ENCODE results near the gene SCRN2. TPM values are rescaled to one million over a fixed set of nuclear protein-coding genes. Genes with fewer than 3 reads are reported as not detected.
A peak's percentile ranks its signal among the peaks of the same experiment; 100 is the strongest.

SCRN2 gene
- total and polyA plus RNA-seq, 7 experiments from 2014 or later, result 27.5 to 55.9 (median 38.3) TPM

GRCh38 chr17:47806913-47807255, 34.2 kb downstream of the SCRN2 start:
- DNase-seq (no peak), ATAC-seq (no peak)
- no peak overlapping the region for H3K27ac Mint-ChIP-seq
- no peak overlapping the region for H3K27ac ChIP-seq (ENCODE audit: low read depth, low read length)
- peaks cover 0 to 4% (median 0%) of the 10 kb centered on the region in 5 donors for H3K27me3 Mint-ChIP-seq
- no peaks in the 10 kb centered on the region for H3K9me3 ChIP-seq (ENCODE audit: control insufficient read depth in 2 of 3, low read length in 3 of 3)
- no peak overlapping the region for H3K4me3 ChIP-seq (ENCODE audit: low read length)
- no peaks in the 10 kb centered on the region for H3K27me3 ChIP-seq (ENCODE audit: control insufficient read depth in 2 of 2, insufficient read depth in 2 of 2, low read length in 2 of 2)
- H3K4me1 ChIP-seq (ENCODE audit: control insufficient read depth in 2 of 2, insufficient read depth in 2 of 2, low read length in 2 of 2), result peaks cover 0 to 5% of the 10 kb centered on the region in 2 donors
- peaks cover 0 to 13% (median 0%) of the 10 kb centered on the region in 7 donors for H3K4me1 Mint-ChIP-seq
- POLR2A ChIA-PET, result no interaction called here
- H3K9me3 Mint-ChIP-seq, result no peaks in the 10 kb centered on the region
- peaks cover 0 to 27% (median 11%) of the 10 kb centered on the region in 5 donors for H3K36me3 Mint-ChIP-seq
- H3K4me3 Mint-ChIP-seq, result no peak overlapping the region
- H3K36me3 ChIP-seq (ENCODE audit: control insufficient read depth in 2 of 3, insufficient read depth in 3 of 3, low read length in 3 of 3), result peaks cover 0 to 54% (median 4%) of the 10 kb centered on the region in 3 experiments
- intact Hi-C loops (cut with micrococcal nuclease), result no loop called here
- CTCF ChIA-PET, result interaction anchor here (0.6 kb wide), 1 partner anchor 138 kb away, joined by 3 read pairs; no protein-coding TSS in a partner anchor

GRCh38 chr17:47806026-47806912, 34.8 kb downstream of the SCRN2 start:
- H3K4me1 Mint-ChIP-seq, result peaks cover 0 to 9% (median 0%) of the 10 kb centered on the region in 7 donors
- DNase-seq (no peak), ATAC-seq (no peak)
- peak overlapping the region in 1 of 9 donors; percentile 41 for H3K27ac Mint-ChIP-seq
- ChIA-PET CTCF (interaction anchor here (0.6 kb wide), 1 partner anchor 138 kb away, joined by 3 read pairs; no protein-coding TSS in a partner anchor), POLR2A (no interaction called here)
- H3K27me3 Mint-ChIP-seq, result peaks cover 0 to 4% (median 0%) of the 10 kb centered on the region in 5 donors
- H3K27me3 ChIP-seq (ENCODE audit: control insufficient read depth in 2 of 2, insufficient read depth in 2 of 2, low read length in 2 of 2), result no peaks in the 10 kb centered on the region
- peaks cover 0 to 23% (median 8%) of the 10 kb centered on the region in 5 donors for H3K36me3 Mint-ChIP-seq
- no peak overlapping the region for H3K4me3 Mint-ChIP-seq
- no peak overlapping the region for H3K4me3 ChIP-seq (ENCODE audit: low read length)
- H3K36me3 ChIP-seq (ENCODE audit: control insufficient read depth in 2 of 3, insufficient read depth in 3 of 3, low read length in 3 of 3), result peaks cover 0 to 48% (median 4%) of the 10 kb centered on the region in 3 experiments
- no peaks in the 10 kb centered on the region for H3K9me3 Mint-ChIP-seq
- H3K4me1 ChIP-seq (ENCODE audit: control insufficient read depth in 2 of 2, insufficient read depth in 2 of 2, low read length in 2 of 2), result peaks cover 0 to 5% of the 10 kb centered on the region in 2 donors
- no peak overlapping the region for H3K27ac ChIP-seq (ENCODE audit: low read depth, low read length)
- intact Hi-C loops (cut with micrococcal nuclease), result no loop called here
- no peaks in the 10 kb centered on the region for H3K9me3 ChIP-seq (ENCODE audit: control insufficient read depth in 2 of 3, low read length in 3 of 3)

- DNase-seq (no peak), ATAC-seq (no peak)
- H3K27ac Mint-ChIP-seq, result no peak overlapping the region
- H3K36me3 Mint-ChIP-seq, result peaks cover 0 to 16% (median 5%) of the 10 kb centered on the region in 5 donors
- H3K4me3 Mint-ChIP-seq, result no peak overlapping the region
- H3K27me3 ChIP-seq (ENCODE audit: control insufficient read depth in 2 of 2, insufficient read depth in 2 of 2, low read length in 2 of 2), result no peaks in the 10 kb centered on the region
- no peak overlapping the region for H3K27ac ChIP-seq (ENCODE audit: low read depth, low read length)
- intact Hi-C loops (cut with micrococcal nuclease), result no loop called here
- H3K9me3 ChIP-seq (ENCODE audit: control insufficient read depth in 2 of 3, low read length in 3 of 3), result no peaks in the 10 kb centered on the region
- CTCF ChIA-PET, result no interaction called here
- H3K36me3 ChIP-seq (ENCODE audit: control insufficient read depth in 2 of 3, insufficient read depth in 3 of 3, low read length in 3 of 3), result peaks cover 0 to 30% (median 0%) of the 10 kb centered on the region in 3 experiments
- POLR2A ChIA-PET, result no interaction called here
- peaks cover 0 to 4% (median 0%) of the 10 kb centered on the region in 5 donors for H3K27me3 Mint-ChIP-seq
- H3K9me3 Mint-ChIP-seq, result no peaks in the 10 kb centered on the region
- H3K4me3 ChIP-seq (ENCODE audit: low read length), result no peak overlapping the region
- H3K4me1 ChIP-seq (ENCODE audit: control insufficient read depth in 2 of 2, insufficient read depth in 2 of 2, low read length in 2 of 2), result no peaks in the 10 kb centered on the region
- H3K4me1 Mint-ChIP-seq, result peaks cover 0 to 4% (median 0%) of the 10 kb centered on the region in 7 donors
These were observed 36.6 kb downstream of the SCRN2 start for GRCh38 chr17:47804461-47804860.

- H3K4me3 ChIP-seq (ENCODE audit: low read length), result no peak overlapping the region
- CTCF ChIA-PET, result interaction anchor here (0.5 kb wide), 1 partner anchor 128 kb away, joined by 4 read pairs; no protein-coding TSS in a partner anchor
- H3K36me3 Mint-ChIP-seq, result peaks cover 0 to 12% (median 5%) of the 10 kb centered on the region in 5 donors
- H3K27me3 Mint-ChIP-seq, result peaks cover 0 to 4% (median 0%) of the 10 kb centered on the region in 5 donors
- no peak for ATAC-seq
- intact Hi-C loops (cut with micrococcal nuclease), result no loop called here
- no peak for DNase-seq
- no peak overlapping the region for H3K27ac Mint-ChIP-seq
- H3K4me1 ChIP-seq (ENCODE audit: control insufficient read depth in 2 of 2, insufficient read depth in 2 of 2, low read length in 2 of 2), result no peaks in the 10 kb centered on the region
- H3K9me3 ChIP-seq (ENCODE audit: control insufficient read depth in 2 of 3, low read length in 3 of 3), result no peaks in the 10 kb centered on the region
- H3K27ac ChIP-seq (ENCODE audit: low read depth, low read length), result no peak overlapping the region
- H3K4me3 Mint-ChIP-seq, result no peak overlapping the region
- peaks cover 0 to 4% (median 0%) of the 10 kb centered on the region in 7 donors for H3K4me1 Mint-ChIP-seq
- H3K27me3 ChIP-seq (ENCODE audit: control insufficient read depth in 2 of 2, insufficient read depth in 2 of 2, low read length in 2 of 2), result no peaks in the 10 kb centered on the region
- POLR2A ChIA-PET, result no interaction called here
- no peaks in the 10 kb centered on the region for H3K9me3 Mint-ChIP-seq
- H3K36me3 ChIP-seq (ENCODE audit: control insufficient read depth in 2 of 3, insufficient read depth in 3 of 3, low read length in 3 of 3), result peaks cover 0 to 23% (median 0%) of the 10 kb centered on the region in 3 experiments
These were observed 37.3 kb downstream of the SCRN2 start for GRCh38 chr17:47803751-47804150.

- Mint-ChIP-seq H3K4me3 (no peak overlapping the region), H3K4me1 (peaks cover 0 to 4% (median 0%) of the 10 kb centered on the region in 7 donors), H3K9me3 (no peaks in the 10 kb centered on the region), H3K36me3 (peaks cover 0 to 12% (median 4%) of the 10 kb centered on the region in 5 donors), H3K27me3 (peaks cover 0 to 4% (median under 1%) of the 10 kb centered on the region in 5 donors), H3K27ac (no peak overlapping the region)
- intact Hi-C loops (cut with micrococcal nuclease), result no loop called here
- POLR2A ChIA-PET, result no interaction called here
- no peaks in the 10 kb centered on the region for H3K4me1 ChIP-seq (ENCODE audit: control insufficient read depth in 2 of 2, insufficient read depth in 2 of 2, low read length in 2 of 2)
- H3K4me3 ChIP-seq (ENCODE audit: low read length), result no peak overlapping the region
- peaks cover 0 to 17% (median 0%) of the 10 kb centered on the region in 3 experiments for H3K36me3 ChIP-seq (ENCODE audit: control insufficient read depth in 2 of 3, insufficient read depth in 3 of 3, low read length in 3 of 3)
- CTCF ChIA-PET, result no interaction called here
- ATAC-seq (no peak), DNase-seq (no peak)
- no peaks in the 10 kb centered on the region for H3K9me3 ChIP-seq (ENCODE audit: control insufficient read depth in 2 of 3, low read length in 3 of 3)
- H3K27me3 ChIP-seq (ENCODE audit: control insufficient read depth in 2 of 2, insufficient read depth in 2 of 2, low read length in 2 of 2), result no peaks in the 10 kb centered on the region
- no peak overlapping the region for H3K27ac ChIP-seq (ENCODE audit: low read depth, low read length)
These were observed 37.9 kb downstream of the SCRN2 start for GRCh38 chr17:47803201-47803600.

GRCh38 chr17:47802341-47803022, 38.6 kb downstream of the SCRN2 start:
- intact Hi-C loops (cut with micrococcal nuclease), result loop anchor here (1.0 kb wide), 3 partner anchors 26 to 138 kb away; no protein-coding TSS in a partner anchor
- no peak overlapping the region for H3K27ac ChIP-seq (ENCODE audit: low read depth, low read length)
- no peak overlapping the region for H3K4me3 ChIP-seq (ENCODE audit: low read length)
- POLR2A ChIA-PET, result no interaction called here
- no peaks in the 10 kb centered on the region for H3K9me3 ChIP-seq (ENCODE audit: control insufficient read depth in 2 of 3, low read length in 3 of 3)
- Mint-ChIP-seq H3K4me3 (no peak overlapping the region), H3K36me3 (peaks cover 0 to 7% (median 3%) of the 10 kb centered on the region in 5 donors), H3K4me1 (peaks cover 0 to 4% (median 0%) of the 10 kb centered on the region in 7 donors), H3K27ac (no peak overlapping the region), H3K9me3 (no peaks in the 10 kb centered on the region), H3K27me3 (peaks cover 0 to 9% (median 4%) of the 10 kb centered on the region in 5 donors)
- peak in 8 of 9 donors; percentile 24 to 61 (median 50) for DNase-seq
- no peaks in the 10 kb centered on the region for H3K27me3 ChIP-seq (ENCODE audit: control insufficient read depth in 2 of 2, insufficient read depth in 2 of 2, low read length in 2 of 2)
- H3K36me3 ChIP-seq (ENCODE audit: control insufficient read depth in 2 of 3, insufficient read depth in 3 of 3, low read length in 3 of 3), result peaks cover 0 to 10% (median 0%) of the 10 kb centered on the region in 3 experiments
- CTCF ChIA-PET, result interaction anchor here (1.2 to 1.9 kb wide), 3 partner anchors 70 to 138 kb away, joined by 3 to 6 read pairs (median 4); partner anchors contain the start of gene TBX21
- peak; percentile 89 for ATAC-seq
- no peaks in the 10 kb centered on the region for H3K4me1 ChIP-seq (ENCODE audit: control insufficient read depth in 2 of 2, insufficient read depth in 2 of 2, low read length in 2 of 2)

All from naive thymus-derived CD4-positive, alpha-beta T cell (primary cell).